Nephron progenitor cell (in vitro differentiated cells): ENCODE measurements around the gene ARHGAP31.

ENCODE experiments used
- DNase-seq: peaks from one replicate; pipeline ENCODE4 v3.0.0; 2021
- H3K27ac Mint-ChIP-seq: 2 replicates; pipeline ENCODE4 v1.8.0; 2021; ENCODE audit warnings: mild to moderate bottlenecking, moderate library complexity, mixed read lengths
- H3K27me3 Mint-ChIP-seq: 2 replicates; pipeline ENCODE4 v1.8.0; 2021; ENCODE audit warnings: mild to moderate bottlenecking, low read depth, mixed read lengths; ENCODE audit not compliant: poor library complexity
- H3K36me3 Mint-ChIP-seq: 2 replicates; pipeline ENCODE4 v1.8.0; 2021; ENCODE audit warnings: low read depth, mixed read lengths
- H3K4me1 Mint-ChIP-seq: 2 replicates; pipeline ENCODE4 v1.8.0; 2021; ENCODE audit warnings: mixed read lengths
- H3K4me3 Mint-ChIP-seq: 2 replicates; pipeline ENCODE4 v1.8.0; 2021; ENCODE audit warnings: mild to moderate bottlenecking, moderate library complexity, mixed read lengths
- H3K9me3 Mint-ChIP-seq: 2 replicates; pipeline ENCODE4 v1.8.0; 2021; ENCODE audit warnings: mild to moderate bottlenecking, moderate library complexity, mixed read lengths
- TF ChIP-seq, protein P1 (sequence below): fragments of 200-600 bp; sonication (generic); IDR thresholded peaks from 2 replicates; pipeline ENCODE4 v1.5.0; 2021; ENCODE audit warnings: antibody characterized with exemption

Gene ARHGAP31

GRCh38 chr3:119400466-119400865, 106.3 kb downstream of the ARHGAP31 start:
- H3K4me3 Mint-ChIP-seq: no peak overlapping the region
- DNase-seq: no peak
- peaks cover 5% of the 10 kb centered on the region for H3K36me3 Mint-ChIP-seq
- peaks cover 14% of the 10 kb centered on the region for H3K4me1 Mint-ChIP-seq
- peaks cover 6% of the 10 kb centered on the region for H3K27me3 Mint-ChIP-seq
- H3K9me3 Mint-ChIP-seq: no peaks in the 10 kb centered on the region
- TF ChIP-seq, protein P1, sequence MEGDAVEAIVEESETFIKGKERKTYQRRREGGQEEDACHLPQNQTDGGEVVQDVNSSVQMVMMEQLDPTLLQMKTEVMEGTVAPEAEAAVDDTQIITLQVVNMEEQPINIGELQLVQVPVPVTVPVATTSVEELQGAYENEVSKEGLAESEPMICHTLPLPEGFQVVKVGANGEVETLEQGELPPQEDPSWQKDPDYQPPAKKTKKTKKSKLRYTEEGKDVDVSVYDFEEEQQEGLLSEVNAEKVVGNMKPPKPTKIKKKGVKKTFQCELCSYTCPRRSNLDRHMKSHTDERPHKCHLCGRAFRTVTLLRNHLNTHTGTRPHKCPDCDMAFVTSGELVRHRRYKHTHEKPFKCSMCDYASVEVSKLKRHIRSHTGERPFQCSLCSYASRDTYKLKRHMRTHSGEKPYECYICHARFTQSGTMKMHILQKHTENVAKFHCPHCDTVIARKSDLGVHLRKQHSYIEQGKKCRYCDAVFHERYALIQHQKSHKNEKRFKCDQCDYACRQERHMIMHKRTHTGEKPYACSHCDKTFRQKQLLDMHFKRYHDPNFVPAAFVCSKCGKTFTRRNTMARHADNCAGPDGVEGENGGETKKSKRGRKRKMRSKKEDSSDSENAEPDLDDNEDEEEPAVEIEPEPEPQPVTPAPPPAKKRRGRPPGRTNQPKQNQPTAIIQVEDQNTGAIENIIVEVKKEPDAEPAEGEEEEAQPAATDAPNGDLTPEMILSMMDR: no peak
- no peak overlapping the region for H3K27ac Mint-ChIP-seq

DNA sequence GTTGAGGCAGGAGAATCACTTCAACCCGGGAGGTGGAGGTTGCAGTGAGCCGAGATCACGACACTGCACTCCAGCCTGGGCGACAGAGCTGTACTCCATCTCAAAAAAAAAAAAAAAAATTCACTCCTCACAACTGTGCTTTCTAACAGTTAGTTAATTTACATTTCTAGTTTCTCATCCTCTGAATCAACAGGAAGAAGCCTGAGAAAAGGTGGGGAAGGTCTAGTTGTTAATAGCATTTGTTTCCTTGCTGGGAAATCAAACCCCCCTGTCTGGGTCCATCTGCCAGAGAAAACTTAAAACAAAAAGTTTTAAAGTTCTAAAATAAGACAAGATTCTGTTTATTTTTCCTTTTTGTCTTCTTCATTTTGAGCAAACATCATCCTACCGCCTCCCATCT, 106.9 kb downstream of the ARHGAP31 start:
- Mint-ChIP-seq H3K4me1 (peaks cover 14% of the 10 kb centered on the region), H3K9me3 (no peaks in the 10 kb centered on the region), H3K27ac (no peak overlapping the region), H3K4me3 (no peak overlapping the region), H3K27me3 (peaks cover 4% of the 10 kb centered on the region), H3K36me3 (peaks cover 5% of the 10 kb centered on the region)
- TF ChIP-seq, protein P1: no peak
- DNase-seq: no peak

GRCh38 chr3:119401503-119402440, 107.6 kb downstream of the ARHGAP31 start:
- peaks cover 4% of the 10 kb centered on the region for H3K27me3 Mint-ChIP-seq
- peaks cover 14% of the 10 kb centered on the region for H3K4me1 Mint-ChIP-seq
- TF ChIP-seq, protein P1: no peak
- H3K9me3 Mint-ChIP-seq: no peaks in the 10 kb centered on the region
- peak; percentile 9 for DNase-seq
- H3K27ac Mint-ChIP-seq: no peak overlapping the region
- no peak overlapping the region for H3K4me3 Mint-ChIP-seq
- peaks cover 5% of the 10 kb centered on the region for H3K36me3 Mint-ChIP-seq

- Mint-ChIP-seq H3K4me1 (peaks cover 14% of the 10 kb centered on the region), H3K4me3 (no peak overlapping the region), H3K27ac (peak overlapping the region; percentile 40), H3K9me3 (no peaks in the 10 kb centered on the region), H3K27me3 (peaks cover 4% of the 10 kb centered on the region), H3K36me3 (peaks cover 5% of the 10 kb centered on the region)
- DNase-seq: no peak
- TF ChIP-seq, protein P1: no peak
These were observed 108.6 kb downstream of the ARHGAP31 start for GRCh38 chr3:119402791-119403190.

DNA sequence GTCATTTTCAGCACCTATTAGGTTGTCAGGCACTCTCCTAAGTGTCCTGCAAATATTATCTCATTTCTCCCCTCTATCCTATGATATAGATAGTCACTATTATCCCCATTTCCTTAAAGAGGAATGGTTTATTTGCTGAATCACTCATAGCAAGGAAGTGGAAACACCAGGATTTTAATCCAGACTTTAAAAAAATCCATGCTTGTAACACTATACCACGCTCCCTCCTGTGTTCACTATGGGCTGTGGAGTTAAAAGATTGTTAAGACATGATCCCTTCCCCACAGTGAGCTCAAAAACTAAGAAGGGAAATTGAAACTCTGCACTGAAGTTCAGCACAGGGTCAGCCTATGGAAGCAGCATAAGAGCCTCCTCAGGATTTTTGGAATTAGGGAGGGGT, 109.0 kb downstream of the ARHGAP31 start:
- H3K36me3 Mint-ChIP-seq: peaks cover 5% of the 10 kb centered on the region
- no peak overlapping the region for H3K4me3 Mint-ChIP-seq
- H3K9me3 Mint-ChIP-seq: no peaks in the 10 kb centered on the region
- H3K27me3 Mint-ChIP-seq: peaks cover 4% of the 10 kb centered on the region
- H3K27ac Mint-ChIP-seq: peak overlapping the region; percentile 81
- TF ChIP-seq, protein P1: no peak
- DNase-seq: no peak
- H3K4me1 Mint-ChIP-seq: peaks cover 14% of the 10 kb centered on the region

DNA sequence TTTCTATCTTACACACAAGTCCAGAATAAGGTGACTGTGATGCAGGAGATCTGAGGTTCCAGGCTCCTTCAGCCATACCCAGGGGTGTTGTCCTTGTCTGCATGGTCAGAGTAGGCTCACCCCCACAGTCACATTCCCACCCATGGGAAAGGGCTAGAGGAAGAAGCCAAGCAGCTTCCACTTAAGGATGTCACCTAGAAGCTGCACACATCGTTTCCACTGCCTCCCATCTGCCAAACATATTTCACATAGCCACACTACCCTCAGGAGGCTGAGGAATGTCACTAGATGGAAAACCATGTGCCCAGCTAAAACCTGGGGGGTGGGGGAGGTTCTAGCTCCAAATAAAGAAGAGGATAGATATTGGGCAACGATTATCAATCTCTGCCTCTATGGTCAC, 111.1 kb downstream of the ARHGAP31 start:
- Mint-ChIP-seq H3K4me1 (peaks cover 14% of the 10 kb centered on the region), H3K4me3 (no peak overlapping the region), H3K36me3 (peaks cover 7% of the 10 kb centered on the region), H3K27ac (no peak overlapping the region), H3K9me3 (no peaks in the 10 kb centered on the region), H3K27me3 (peaks cover 4% of the 10 kb centered on the region)
- DNase-seq: no peak
- TF ChIP-seq, protein P1: no peak
